ENCODE data around the gene MACO1.
A peak's percentile ranks its signal among the peaks of the same experiment; 100 is the strongest.
"Not testable (repeated sequence)": the region's sequence is repeated elsewhere in the genome, so short reads cannot be mapped to it uniquely, and the experiment has no call there.

The MACO1 gene

GRCh38 chr1:25485536-25486411, 55.1 kb downstream of the MACO1 start:
- peak overlapping the region; percentile 54 for H3K27ac Mint-ChIP-seq
- peaks cover 15% of the 10 kb centered on the region for H3K36me3 Mint-ChIP-seq
- no peak overlapping the region for H3K4me3 Mint-ChIP-seq

DNA sequence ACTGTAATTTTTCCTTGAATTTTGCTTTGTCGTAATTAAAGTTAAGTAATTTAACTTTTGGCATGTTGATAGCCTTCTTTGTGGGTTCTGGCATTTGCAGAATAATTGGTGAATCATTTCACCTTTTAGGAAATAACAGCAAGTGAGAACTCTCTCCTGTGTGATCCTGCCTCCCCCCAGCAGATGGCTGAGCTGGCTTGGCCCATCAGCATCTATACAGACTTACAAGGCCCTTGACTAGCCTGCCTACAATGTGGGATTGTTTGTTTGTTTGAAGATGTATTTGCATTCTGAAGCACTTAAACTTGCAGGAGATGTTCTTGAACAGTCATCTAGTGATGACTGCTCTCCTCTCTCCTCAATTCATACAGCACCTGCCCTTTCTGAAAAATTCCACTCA, 55.9 kb downstream of the MACO1 start:
- peaks cover 22% of the 10 kb centered on the region for H3K4me1 Mint-ChIP-seq (ENCODE audit: low read depth)
- no peak overlapping the region for H3K27ac Mint-ChIP-seq
- no peaks in the 10 kb centered on the region for H3K9me3 Mint-ChIP-seq (ENCODE audit: low read depth)
- H3K27me3 Mint-ChIP-seq: no peaks in the 10 kb centered on the region
- H3K4me3 Mint-ChIP-seq: no peak overlapping the region
- H3K36me3 Mint-ChIP-seq: peaks cover 15% of the 10 kb centered on the region

More at GRCh38 chr1:25485536-25486411, 55.1 kb downstream of the MACO1 start:
- peaks cover 22% of the 10 kb centered on the region for H3K4me1 Mint-ChIP-seq (ENCODE audit: low read depth)
- H3K9me3 Mint-ChIP-seq (ENCODE audit: low read depth): no peaks in the 10 kb centered on the region
- H3K27me3 Mint-ChIP-seq: no peaks in the 10 kb centered on the region

DNA sequence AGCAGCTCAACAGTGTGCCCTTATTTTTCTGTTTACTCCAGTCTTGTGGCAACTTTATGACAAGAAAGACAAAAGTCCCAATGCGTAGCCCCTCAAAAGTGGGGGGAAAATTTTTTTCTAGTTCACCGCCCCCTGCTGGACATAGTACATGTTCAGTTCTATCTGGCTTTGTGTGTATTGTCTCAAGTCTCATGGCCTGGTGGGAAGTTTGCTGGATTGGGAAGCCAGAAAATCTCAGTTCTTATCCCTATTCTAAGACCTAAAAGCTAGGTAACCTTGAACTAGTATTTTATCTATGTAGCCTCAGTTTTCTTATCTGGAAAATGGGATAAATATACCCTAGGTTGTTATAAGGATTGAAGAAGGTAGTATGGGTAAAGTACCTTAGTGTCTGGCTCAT, 56.9 kb downstream of the MACO1 start:
- Mint-ChIP-seq H3K4me1 (ENCODE audit: low read depth) (peaks cover 16% of the 10 kb centered on the region), H3K36me3 (peaks cover 18% of the 10 kb centered on the region), H3K4me3 (no peak overlapping the region), H3K27me3 (no peaks in the 10 kb centered on the region), H3K27ac (no peak overlapping the region), H3K9me3 (ENCODE audit: low read depth) (no peaks in the 10 kb centered on the region)

DNA sequence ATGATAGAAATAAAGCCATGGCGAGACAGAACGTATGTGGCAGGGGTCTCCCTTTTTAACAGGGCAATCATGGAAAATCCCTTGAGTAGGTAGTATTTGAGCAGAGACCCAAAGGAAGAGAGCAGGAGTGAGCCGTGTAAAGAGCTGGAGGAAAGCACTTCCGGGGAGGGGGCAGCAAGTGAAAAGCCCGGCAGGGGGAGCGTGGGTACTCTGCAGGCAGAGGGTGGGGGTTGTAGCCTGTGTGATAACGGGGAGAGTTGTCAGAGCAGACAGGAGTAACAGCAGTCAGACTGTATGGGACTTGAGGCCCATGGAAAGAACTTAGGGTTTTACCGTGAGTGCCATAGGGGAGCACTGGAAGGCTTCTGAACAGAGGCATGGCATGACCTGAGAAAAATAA, 61.6 kb downstream of the MACO1 start:
- Mint-ChIP-seq H3K27me3 (no peaks in the 10 kb centered on the region), H3K36me3 (peaks cover 15% of the 10 kb centered on the region), H3K27ac (peak overlapping the region; percentile 23), H3K4me3 (no peak overlapping the region), H3K9me3 (ENCODE audit: low read depth) (no peaks in the 10 kb centered on the region), H3K4me1 (ENCODE audit: low read depth) (peaks cover 6% of the 10 kb centered on the region)

GRCh38 chr1:25494952-25495351, 64.3 kb downstream of the MACO1 start:
- Mint-ChIP-seq H3K4me3 (no peak overlapping the region), H3K9me3 (ENCODE audit: low read depth) (no peaks in the 10 kb centered on the region), H3K4me1 (ENCODE audit: low read depth) (peaks cover 2% of the 10 kb centered on the region), H3K36me3 (peaks cover 11% of the 10 kb centered on the region), H3K27ac (no peak overlapping the region), H3K27me3 (no peaks in the 10 kb centered on the region)

GRCh38 chr1:25500694-25501093, 70.0 kb downstream of the MACO1 start:
- H3K4me3 Mint-ChIP-seq: no peak overlapping the region
- no peaks in the 10 kb centered on the region for H3K27me3 Mint-ChIP-seq
- peak overlapping the region; percentile 65 for H3K27ac Mint-ChIP-seq
- peaks cover 2% of the 10 kb centered on the region for H3K36me3 Mint-ChIP-seq
- H3K9me3 Mint-ChIP-seq (ENCODE audit: low read depth): no peaks in the 10 kb centered on the region
- peaks cover 15% of the 10 kb centered on the region for H3K4me1 Mint-ChIP-seq (ENCODE audit: low read depth)

DNA sequence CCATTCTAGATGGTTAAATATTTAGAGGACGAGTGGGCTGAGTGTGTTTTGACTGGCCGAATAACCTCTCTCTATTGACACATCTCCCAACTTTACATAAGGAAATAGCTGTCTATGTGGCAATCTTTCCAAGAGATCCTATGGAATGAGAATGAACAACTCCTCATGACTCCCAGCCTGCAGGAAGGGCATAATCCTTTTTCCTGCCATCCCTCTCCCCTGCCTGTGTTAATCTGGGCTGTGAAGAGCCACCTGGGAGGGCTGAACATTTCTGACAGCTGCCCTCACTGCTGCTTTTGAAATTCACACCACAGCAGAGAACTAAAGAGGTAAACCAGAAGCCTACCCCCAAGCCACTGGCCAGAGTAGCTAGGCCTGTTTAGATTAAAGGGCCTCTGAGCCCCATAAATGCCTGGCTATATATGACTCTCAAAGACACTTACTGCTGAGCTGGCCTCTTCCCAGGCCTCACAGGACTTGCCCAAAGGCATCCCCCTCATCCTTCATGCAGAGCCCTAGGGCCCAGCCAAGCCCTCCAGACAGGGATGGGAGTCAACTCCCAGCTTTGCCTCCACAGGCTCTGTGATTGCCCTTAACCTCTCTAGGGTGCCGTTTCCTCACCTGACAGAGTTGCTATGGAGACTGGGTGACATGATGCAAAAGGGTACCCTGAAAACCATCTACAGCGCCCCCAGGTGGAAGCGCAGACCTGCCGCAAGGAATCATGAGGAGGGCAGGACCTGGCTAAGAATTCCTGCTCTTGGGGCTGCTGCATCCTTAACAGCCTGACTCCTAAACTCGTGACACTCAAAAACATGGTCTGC, 70.8 kb downstream of the MACO1 start:
- Mint-ChIP-seq H3K4me3 (no peak overlapping the region), H3K27me3 (no peaks in the 10 kb centered on the region), H3K9me3 (ENCODE audit: low read depth) (no peaks in the 10 kb centered on the region), H3K36me3 (peaks cover 2% of the 10 kb centered on the region), H3K4me1 (ENCODE audit: low read depth) (peaks cover 22% of the 10 kb centered on the region), H3K27ac (no peak overlapping the region)

GRCh38 chr1:25502957-25503356, 72.3 kb downstream of the MACO1 start:
- Mint-ChIP-seq H3K4me3 (no peak overlapping the region), H3K4me1 (ENCODE audit: low read depth) (peaks cover 29% of the 10 kb centered on the region), H3K27ac (peak overlapping the region; percentile 54), H3K27me3 (no peaks in the 10 kb centered on the region), H3K36me3 (no peaks in the 10 kb centered on the region), H3K9me3 (ENCODE audit: low read depth) (no peaks in the 10 kb centered on the region)

- Mint-ChIP-seq H3K4me1 (ENCODE audit: low read depth) (peaks cover 29% of the 10 kb centered on the region), H3K27me3 (no peaks in the 10 kb centered on the region), H3K4me3 (no peak overlapping the region), H3K27ac (peak overlapping the region; percentile 54), H3K36me3 (no peaks in the 10 kb centered on the region), H3K9me3 (ENCODE audit: low read depth) (no peaks in the 10 kb centered on the region)
Measured at GRCh38 chr1:25503551-25504426, 73.1 kb downstream of the MACO1 start.

DNA sequence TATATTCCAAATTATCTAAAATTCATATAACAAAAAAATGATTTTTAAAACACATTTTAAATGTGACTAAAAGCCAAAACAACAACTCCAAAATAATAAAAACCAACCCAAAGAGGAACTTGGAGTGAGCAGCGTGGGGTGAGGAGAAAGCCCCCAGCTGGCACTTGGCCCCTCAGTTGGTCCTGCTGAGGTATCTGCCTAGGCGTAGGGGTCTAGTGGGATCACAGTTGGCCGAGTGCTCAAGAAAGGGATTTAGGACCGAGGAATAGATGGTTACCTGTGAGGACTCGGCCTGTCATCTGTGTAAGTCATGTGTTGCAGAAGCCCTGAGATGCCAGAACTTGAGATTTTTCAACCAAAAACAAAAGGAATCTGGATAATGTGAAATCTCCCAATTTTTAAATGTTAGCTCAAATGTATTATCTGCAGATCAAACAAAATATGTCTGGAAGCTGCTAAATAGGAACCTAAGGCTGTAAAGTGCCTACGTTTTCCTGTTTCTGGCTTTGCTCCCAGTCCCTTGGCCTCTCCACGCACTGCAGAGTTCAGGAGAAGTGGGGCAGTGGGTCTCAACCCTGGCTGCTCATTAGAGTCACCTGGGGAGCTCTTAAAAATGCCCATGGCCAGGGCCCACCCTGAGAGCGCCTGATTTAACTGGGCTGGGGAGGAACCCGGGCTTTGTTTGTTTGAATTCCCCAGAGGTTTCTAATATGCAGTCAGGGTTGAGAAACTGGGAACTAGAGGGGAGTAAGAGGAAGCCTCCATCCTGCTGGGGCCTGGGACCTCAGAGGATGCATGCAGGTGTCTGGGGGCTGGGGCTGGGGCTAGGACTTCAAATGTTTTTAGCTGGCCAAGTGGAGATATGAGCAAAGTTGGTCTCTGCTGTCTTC, 74.3 kb downstream of the MACO1 start:
- H3K27ac Mint-ChIP-seq: no peak overlapping the region
- peaks cover 29% of the 10 kb centered on the region for H3K4me1 Mint-ChIP-seq (ENCODE audit: low read depth)
- no peak overlapping the region for H3K4me3 Mint-ChIP-seq
- no peaks in the 10 kb centered on the region for H3K9me3 Mint-ChIP-seq (ENCODE audit: low read depth)
- H3K36me3 Mint-ChIP-seq: no peaks in the 10 kb centered on the region
- no peaks in the 10 kb centered on the region for H3K27me3 Mint-ChIP-seq

DNA sequence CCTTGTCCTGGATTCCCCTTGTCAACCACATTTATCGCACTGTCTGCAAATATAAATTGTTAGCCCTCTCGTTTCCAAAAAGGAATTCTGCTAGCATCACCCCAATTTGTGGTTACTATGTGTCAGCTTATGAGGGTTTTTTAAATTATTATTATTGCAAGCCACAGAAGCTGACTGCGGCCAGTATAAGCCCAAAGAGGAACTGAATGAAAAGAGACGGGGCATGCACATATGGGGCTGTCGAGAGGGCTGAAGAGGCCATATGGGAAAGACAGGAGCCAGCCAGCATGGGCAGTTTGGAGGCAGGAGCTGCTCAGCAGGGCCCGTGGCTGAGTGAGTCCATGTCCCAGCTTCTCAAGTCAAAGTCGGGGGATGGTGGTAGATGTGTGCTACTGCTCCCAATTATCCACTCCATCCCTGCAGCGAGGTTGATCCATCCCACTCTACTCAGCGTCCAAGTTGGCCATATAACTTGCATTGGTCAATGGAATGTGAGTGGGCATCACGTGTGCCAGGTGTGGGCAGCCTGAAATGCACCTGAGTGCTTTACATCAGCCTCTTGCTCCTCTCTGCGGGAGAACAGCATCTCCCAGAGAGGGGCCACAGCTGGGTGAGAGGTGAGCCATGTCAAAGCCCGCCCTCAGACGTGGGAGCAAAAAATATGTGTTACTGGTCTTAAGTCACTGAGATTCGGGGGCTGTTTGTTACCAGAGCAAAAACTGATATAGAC, 75.1 kb downstream of the MACO1 start:
- Mint-ChIP-seq H3K27ac (peak overlapping the region; percentile 73), H3K27me3 (no peaks in the 10 kb centered on the region), H3K4me3 (peak overlapping the region; percentile 59), H3K4me1 (ENCODE audit: low read depth) (peaks cover 29% of the 10 kb centered on the region), H3K36me3 (no peaks in the 10 kb centered on the region), H3K9me3 (ENCODE audit: low read depth) (no peaks in the 10 kb centered on the region)

DNA sequence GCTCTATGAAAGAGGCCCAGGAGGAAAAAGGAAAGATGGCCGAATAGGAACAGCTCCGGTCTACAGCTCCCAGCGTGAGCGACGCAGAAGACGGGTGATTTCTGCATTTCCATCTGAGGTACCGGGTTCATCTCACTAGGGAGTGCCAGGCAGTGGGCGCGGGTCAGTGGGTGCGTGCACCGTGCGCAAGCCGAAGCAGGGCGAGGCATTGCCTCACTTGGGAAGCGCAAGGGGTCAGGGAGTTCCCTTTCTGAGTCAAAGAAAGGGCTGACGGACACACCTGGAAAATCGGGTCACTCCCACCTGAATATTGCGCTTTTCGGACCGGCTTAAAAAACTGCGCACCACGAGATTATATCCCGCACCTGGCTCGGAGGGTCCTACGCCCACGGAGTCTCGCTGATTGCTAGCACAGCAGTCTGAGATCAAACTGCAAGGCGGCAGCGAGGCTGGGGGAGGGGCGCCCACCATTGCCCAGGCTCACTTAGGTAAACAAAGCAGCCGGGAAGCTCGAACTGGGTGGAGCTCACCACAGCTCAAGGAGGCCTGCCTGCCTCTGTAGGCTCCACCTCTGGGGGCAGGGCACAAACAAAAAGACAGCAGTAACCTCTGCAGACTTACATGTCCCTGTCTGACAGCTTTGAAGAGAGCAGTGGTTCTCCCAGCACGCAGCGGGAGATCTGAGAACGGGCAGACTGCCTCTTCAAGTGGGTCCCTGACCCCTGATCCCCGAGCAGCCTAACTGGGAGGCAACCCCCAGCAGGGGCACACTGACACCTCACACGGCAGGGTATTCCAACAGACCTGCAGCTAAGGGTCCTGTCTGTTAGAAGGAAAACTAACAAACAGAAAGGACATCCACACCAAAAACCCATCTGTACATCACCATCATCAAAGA, 76.1 kb downstream of the MACO1 start:
- not testable (repeated sequence) for H3K27me3 Mint-ChIP-seq; H3K36me3 Mint-ChIP-seq; H3K9me3 Mint-ChIP-seq (ENCODE audit: low read depth)
- H3K27ac Mint-ChIP-seq: peak overlapping the region; percentile 73
- H3K4me3 Mint-ChIP-seq: peak overlapping the region; percentile 59
- peaks cover 29% of the 10 kb centered on the region for H3K4me1 Mint-ChIP-seq (ENCODE audit: low read depth)

- Mint-ChIP-seq H3K36me3 (no peaks in the 10 kb centered on the region), H3K4me3 (no peak overlapping the region), H3K4me1 (ENCODE audit: low read depth) (no peaks in the 10 kb centered on the region), H3K27ac (no peak overlapping the region), H3K9me3 (ENCODE audit: low read depth) (no peaks in the 10 kb centered on the region), H3K27me3 (no peaks in the 10 kb centered on the region)
Measured at GRCh38 chr1:25513666-25514065, 83.0 kb downstream of the MACO1 start.
